Activated CD4-positive, alpha-beta memory T cell treated with anti-CD3 and anti-CD28 coated beads for 36 hours (primary cell): ENCODE results near the gene CAPN14. TPM values are rescaled to one million over a fixed set of nuclear protein-coding genes. Genes with fewer than 3 reads are reported as not detected.

ENCODE experiments used
- CTCF ChIA-PET: fragments of 350-600 bp; sonication (Branson Sonifier 250); formaldehyde crosslinking; loops from one replicate; lab custom pipeline; 2021; ENCODE audit warnings: antibody characterized with exemption, inconsistent platforms; lab: Charles Lee
- POLR2A ChIA-PET: fragments of 350-600 bp; sonication (Branson Sonifier 250); formaldehyde crosslinking; loops from one replicate; lab custom pipeline; 2021; ENCODE audit warnings: antibody characterized with exemption; lab: Charles Lee
- DNase-seq: peaks from one replicate; pipeline ENCODE4 v3.0.0-alpha.2; 2020
- H3K27ac Mint-ChIP-seq: one replicate; pipeline ENCODE4 v1.8.0; 2021; ENCODE audit warnings: mixed read lengths
- H3K27me3 Mint-ChIP-seq: one replicate; pipeline ENCODE4 v1.8.0; 2021; ENCODE audit warnings: mixed read lengths
- H3K36me3 Mint-ChIP-seq: one replicate; pipeline ENCODE4 v1.8.0; 2021; ENCODE audit warnings: mixed read lengths
- H3K4me1 Mint-ChIP-seq: one replicate; pipeline ENCODE4 v1.8.0; 2021; ENCODE audit warnings: low read depth, mixed read lengths
- H3K4me3 Mint-ChIP-seq: one replicate; pipeline ENCODE4 v1.8.0; 2021; ENCODE audit warnings: mild to moderate bottlenecking, mixed read lengths
- H3K9me3 Mint-ChIP-seq: one replicate; pipeline ENCODE4 v1.8.0; 2021; ENCODE audit warnings: mixed read lengths
- intact Hi-C: fragments of 100-400 bp; cut with micrococcal nuclease; formaldehyde crosslinking; loops from one replicate; pipeline ENCODE4 v1.15.1; 2023
- total RNA-seq, 2 experiments: library from RNA; stranded (reverse); gene quantifications; one replicate each; pipeline ENCODE4 v1.2.3, GENCODE V29; 2021

CAPN14 gene
- total RNA-seq, 2 experiments from 2014 or later: 0.19 to 0.39 TPM

GRCh38 chr2:31142110-31142509, 75.2 kb downstream of the CAPN14 start:
- H3K36me3 Mint-ChIP-seq: no peaks in the 10 kb centered on the region
- H3K27me3 Mint-ChIP-seq: peaks cover 10% of the 10 kb centered on the region
- no peaks in the 10 kb centered on the region for H3K9me3 Mint-ChIP-seq
- no peak overlapping the region for H3K27ac Mint-ChIP-seq
- peaks cover under 1% of the 10 kb centered on the region for H3K4me1 Mint-ChIP-seq
- no peak overlapping the region for H3K4me3 Mint-ChIP-seq
- intact Hi-C loops: no loop called here
- ChIA-PET CTCF (interaction anchor here (1.6 kb wide), 1 partner anchor 28 kb away, joined by 5 read pairs; no protein-coding TSS in a partner anchor), POLR2A (interaction anchor here (0.8 kb wide), 1 partner anchor 14 kb away, joined by 3 read pairs; no protein-coding TSS in a partner anchor)
- no peak for DNase-seq

- Mint-ChIP-seq H3K9me3 (no peaks in the 10 kb centered on the region), H3K27me3 (peaks cover 16% of the 10 kb centered on the region), H3K36me3 (no peaks in the 10 kb centered on the region), H3K4me3 (no peak overlapping the region), H3K4me1 (peaks cover 6% of the 10 kb centered on the region), H3K27ac (no peak overlapping the region)
- intact Hi-C loops: no loop called here
- POLR2A ChIA-PET: no interaction called here
- CTCF ChIA-PET: interaction anchor here (1.2 to 1.6 kb wide), 3 partner anchors 8 to 192 kb away, joined by 3 to 5 read pairs (median 5); no protein-coding TSS in a partner anchor
- no peak for DNase-seq
Measured at GRCh38 chr2:31141443-31142085, 75.8 kb downstream of the CAPN14 start.

GRCh38 chr2:31140151-31140550, 77.2 kb downstream of the CAPN14 start:
- peaks cover 6% of the 10 kb centered on the region for H3K4me1 Mint-ChIP-seq
- CTCF ChIA-PET: interaction anchor here (0.6 to 1.8 kb wide), 6 partner anchors 9 to 429 kb away, joined by 3 to 5 read pairs (median 3); no protein-coding TSS in a partner anchor
- DNase-seq: no peak
- H3K9me3 Mint-ChIP-seq: no peaks in the 10 kb centered on the region
- no peak overlapping the region for H3K4me3 Mint-ChIP-seq
- H3K36me3 Mint-ChIP-seq: no peaks in the 10 kb centered on the region
- POLR2A ChIA-PET: no interaction called here
- intact Hi-C loops: no loop called here
- no peak overlapping the region for H3K27ac Mint-ChIP-seq
- H3K27me3 Mint-ChIP-seq: peaks cover 29% of the 10 kb centered on the region

- no peak overlapping the region for H3K27ac Mint-ChIP-seq
- H3K36me3 Mint-ChIP-seq: no peaks in the 10 kb centered on the region
- ChIA-PET POLR2A (no interaction called here), CTCF (interaction anchor here (0.5 to 2.8 kb wide), 7 partner anchors 30 to 428 kb away, joined by 3 to 13 read pairs (median 3); no protein-coding TSS in a partner anchor)
- no peaks in the 10 kb centered on the region for H3K9me3 Mint-ChIP-seq
- no peak overlapping the region for H3K4me3 Mint-ChIP-seq
- H3K27me3 Mint-ChIP-seq: peaks cover 32% of the 10 kb centered on the region
- intact Hi-C loops: no loop called here
- peaks cover 6% of the 10 kb centered on the region for H3K4me1 Mint-ChIP-seq
- no peak for DNase-seq
Measured at GRCh38 chr2:31139671-31140070, 77.6 kb downstream of the CAPN14 start.

GRCh38 chr2:31138037-31138962, 79.0 kb downstream of the CAPN14 start, which contains the start of gene GALNT14:
Gene GALNT14 (minus strand): TSS chr2:31138440. CDS start chr2:31138086, 354 bp downstream.
- H3K4me3 Mint-ChIP-seq: peak within 1 kb of the TSS; percentile 48
- no peaks in the 10 kb centered on the region for H3K9me3 Mint-ChIP-seq
- no peaks in the 10 kb centered on the region for H3K36me3 Mint-ChIP-seq
- CTCF ChIA-PET: interaction anchor here (0.6 to 2.8 kb wide), 11 partner anchors 9 to 426 kb away, joined by 3 to 13 read pairs (median 3); no protein-coding TSS in a partner anchor
- H3K27ac Mint-ChIP-seq: no peak within 1 kb of the TSS
- peaks cover 39% of the 10 kb centered on the region for H3K27me3 Mint-ChIP-seq
- intact Hi-C loops: loop anchor here (1.0 kb wide), 1 partner anchor 195 kb away; no protein-coding TSS in a partner anchor
- DNase-seq: peak; percentile 63
- POLR2A ChIA-PET: no interaction called here
- H3K4me1 Mint-ChIP-seq: peaks cover 6% of the 10 kb centered on the region

GRCh38 chr2:31137211-31138036, 79.9 kb downstream of the CAPN14 start:
- no peaks in the 10 kb centered on the region for H3K9me3 Mint-ChIP-seq
- H3K4me3 Mint-ChIP-seq: peak overlapping the region; percentile 48
- peaks cover 41% of the 10 kb centered on the region for H3K27me3 Mint-ChIP-seq
- CTCF ChIA-PET: interaction anchor here (0.9 to 2.8 kb wide), 8 partner anchors 8 to 426 kb away, joined by 3 to 13 read pairs (median 3); no protein-coding TSS in a partner anchor
- H3K36me3 Mint-ChIP-seq: no peaks in the 10 kb centered on the region
- no peak overlapping the region for H3K27ac Mint-ChIP-seq
- H3K4me1 Mint-ChIP-seq: peaks cover 6% of the 10 kb centered on the region
- intact Hi-C loops: loop anchor here (1.0 kb wide), 1 partner anchor 196 kb away; no protein-coding TSS in a partner anchor
- POLR2A ChIA-PET: no interaction called here
- DNase-seq: no peak

GRCh38 chr2:31136732-31137131, 80.6 kb downstream of the CAPN14 start:
- peaks cover 41% of the 10 kb centered on the region for H3K27me3 Mint-ChIP-seq
- H3K4me1 Mint-ChIP-seq: peaks cover 6% of the 10 kb centered on the region
- no peak overlapping the region for H3K27ac Mint-ChIP-seq
- POLR2A ChIA-PET: no interaction called here
- intact Hi-C loops: no loop called here
- H3K36me3 Mint-ChIP-seq: no peaks in the 10 kb centered on the region
- no peak for DNase-seq
- CTCF ChIA-PET: interaction anchor here (1.8 kb wide), 1 partner anchor 422 kb away, joined by 4 read pairs; no protein-coding TSS in a partner anchor
- no peak overlapping the region for H3K4me3 Mint-ChIP-seq
- no peaks in the 10 kb centered on the region for H3K9me3 Mint-ChIP-seq

- intact Hi-C loops: no loop called here
Measured at GRCh38 chr2:31136000-31136399, 81.3 kb downstream of the CAPN14 start.

GRCh38 chr2:31134480-31134879, 82.8 kb downstream of the CAPN14 start:
- POLR2A ChIA-PET: no interaction called here
- DNase-seq: no peak
- Mint-ChIP-seq H3K9me3 (no peaks in the 10 kb centered on the region), H3K27ac (no peak overlapping the region), H3K36me3 (no peaks in the 10 kb centered on the region), H3K27me3 (peaks cover 39% of the 10 kb centered on the region), H3K4me1 (peaks cover 6% of the 10 kb centered on the region), H3K4me3 (no peak overlapping the region)
- intact Hi-C loops: no loop called here
- CTCF ChIA-PET: no interaction called here

More at GRCh38 chr2:31136000-31136399, 81.3 kb downstream of the CAPN14 start:
- no peak for DNase-seq
- POLR2A ChIA-PET: no interaction called here
- Mint-ChIP-seq H3K4me1 (peaks cover 6% of the 10 kb centered on the region), H3K27ac (no peak overlapping the region), H3K9me3 (no peaks in the 10 kb centered on the region), H3K27me3 (peaks cover 43% of the 10 kb centered on the region), H3K4me3 (no peak overlapping the region), H3K36me3 (no peaks in the 10 kb centered on the region)
- CTCF ChIA-PET: no interaction called here

GRCh38 chr2:31132786-31133185, 84.5 kb downstream of the CAPN14 start:
- ChIA-PET POLR2A (no interaction called here), CTCF (no interaction called here)
- H3K27me3 Mint-ChIP-seq: peaks cover 38% of the 10 kb centered on the region

GRCh38 chr2:31131871-31132270, 85.4 kb downstream of the CAPN14 start:
- Mint-ChIP-seq H3K9me3 (no peaks in the 10 kb centered on the region), H3K36me3 (no peaks in the 10 kb centered on the region), H3K27me3 (peaks cover 34% of the 10 kb centered on the region), H3K27ac (no peak overlapping the region), H3K4me3 (no peak overlapping the region), H3K4me1 (peaks cover 3% of the 10 kb centered on the region)
- no peak for DNase-seq
- intact Hi-C loops: no loop called here
- ChIA-PET CTCF (interaction anchor here (1.3 kb wide), 1 partner anchor 38 kb away, joined by 3 read pairs; no protein-coding TSS in a partner anchor), POLR2A (no interaction called here)

More at GRCh38 chr2:31132786-31133185, 84.5 kb downstream of the CAPN14 start:
- Mint-ChIP-seq H3K4me1 (peaks cover 6% of the 10 kb centered on the region), H3K9me3 (no peaks in the 10 kb centered on the region), H3K4me3 (no peak overlapping the region), H3K36me3 (no peaks in the 10 kb centered on the region), H3K27ac (no peak overlapping the region)
- DNase-seq: no peak
- intact Hi-C loops: no loop called here
